Stimulated activated CD8-positive, alpha-beta memory T cell treated with anti-CD3 and anti-CD28 coated beads, Interleukin-12 subunit alpha, Interleukin-12 subunit beta, amount 100 ng/mL, for 1 hour (primary cell): ENCODE data around the gene CNGA1.

Source experiments
- DNase-seq: peaks from one replicate; pipeline ENCODE4 v3.0.0-alpha.2; 2020; ENCODE audit warnings: low read depth

Gene CNGA1

GRCh38 chr4:48016141-48017107 lies at the start of gene CNGA1, which contains the start of gene NIPAL1:
Gene CNGA1 (minus strand): TSS chr4:48016681. CDS start chr4:47952689, 63,992 bp downstream.
Gene NIPAL1 (plus strand): TSS chr4:48016772. CDS start chr4:48016840, 68 bp downstream.
- DNase-seq = peak; percentile 35

- DNase-seq = no peak
Measured at GRCh38 chr4:48065587-48066052, 49.1 kb upstream of the CNGA1 start.

GRCh38 chr4:48064349-48064748 lies 47.9 kb upstream of the CNGA1 start:
- DNase-seq = no peak

- DNase-seq = no peak
Measured at GRCh38 chr4:48058617-48059530, 42.4 kb upstream of the CNGA1 start.

- DNase-seq = no peak
Measured at GRCh38 chr4:48051078-48051477, 34.6 kb upstream of the CNGA1 start.

- no peak for DNase-seq
Measured at GRCh38 chr4:48049483-48049882, 33.0 kb upstream of the CNGA1 start.

GRCh38 chr4:48047896-48048295 lies 31.4 kb upstream of the CNGA1 start:
- DNase-seq = no peak

GRCh38 chr4:48047421-48047844 lies 31.0 kb upstream of the CNGA1 start:
- peak; percentile 69 for DNase-seq

GRCh38 chr4:48046059-48046458 lies 29.6 kb upstream of the CNGA1 start:
- no peak for DNase-seq

- no peak for DNase-seq
Measured at GRCh38 chr4:48044298-48044697, 27.8 kb upstream of the CNGA1 start.

GRCh38 chr4:48043504-48043903 lies 27.0 kb upstream of the CNGA1 start:
- no peak for DNase-seq

- DNase-seq = no peak
Measured at GRCh38 chr4:48042979-48043461, 26.5 kb upstream of the CNGA1 start.

GRCh38 chr4:48041535-48042137 lies 25.2 kb upstream of the CNGA1 start:
- DNase-seq = no peak

GRCh38 chr4:48039561-48039960 lies 23.1 kb upstream of the CNGA1 start:
- no peak for DNase-seq

GRCh38 chr4:48038666-48039065 lies 22.2 kb upstream of the CNGA1 start:
- no peak for DNase-seq

- DNase-seq = no peak
Measured at GRCh38 chr4:48037117-48037462, 20.6 kb upstream of the CNGA1 start.

GRCh38 chr4:48035952-48036351 lies 19.5 kb upstream of the CNGA1 start:
- no peak for DNase-seq

- peak; percentile 36 for DNase-seq
Measured at GRCh38 chr4:48033825-48034413, 17.4 kb upstream of the CNGA1 start.

GRCh38 chr4:48033412-48033811 lies 16.9 kb upstream of the CNGA1 start:
- DNase-seq = no peak

GRCh38 chr4:48032721-48033120 lies 16.2 kb upstream of the CNGA1 start:
- no peak for DNase-seq

GRCh38 chr4:48031802-48032525 lies 15.5 kb upstream of the CNGA1 start:
- no peak for DNase-seq
